ENCODE data around the gene CFAP69. TPM values are rescaled to one million over a fixed set of nuclear protein-coding genes. Genes with fewer than 3 reads are reported as not detected.

The CFAP69 gene
- total RNA-seq, 1 experiment from 2014 or later: 2.4 TPM

GRCh38 chr7:90272242-90272641 lies 27.3 kb downstream of the CFAP69 start:
- DNase-seq (ENCODE audit: low spot score): no peak
- intact Hi-C loops (cut with micrococcal nuclease; ENCODE audit: unreplicated experiment): no loop called here
- POLR2A ChIA-PET (ENCODE audit: low non-redundant PET): no interaction called here
- no TSS peak for BruUV-seq (replicated peaks)
- no peaks in the 10 kb centered on the region for H3K27me3 ChIP-seq (replicated peaks; ENCODE audit: insufficient read depth, low read depth, low read length, poor library complexity)
- no peak overlapping the region for H3K4me3 ChIP-seq (ENCODE audit: low read depth, low read length, poor library complexity, severe bottlenecking)
- H3K36me3 ChIP-seq (ENCODE audit: insufficient read depth, low read length, poor library complexity, severe bottlenecking): no peaks in the 10 kb centered on the region
- TF ChIP-seq, protein P1, sequence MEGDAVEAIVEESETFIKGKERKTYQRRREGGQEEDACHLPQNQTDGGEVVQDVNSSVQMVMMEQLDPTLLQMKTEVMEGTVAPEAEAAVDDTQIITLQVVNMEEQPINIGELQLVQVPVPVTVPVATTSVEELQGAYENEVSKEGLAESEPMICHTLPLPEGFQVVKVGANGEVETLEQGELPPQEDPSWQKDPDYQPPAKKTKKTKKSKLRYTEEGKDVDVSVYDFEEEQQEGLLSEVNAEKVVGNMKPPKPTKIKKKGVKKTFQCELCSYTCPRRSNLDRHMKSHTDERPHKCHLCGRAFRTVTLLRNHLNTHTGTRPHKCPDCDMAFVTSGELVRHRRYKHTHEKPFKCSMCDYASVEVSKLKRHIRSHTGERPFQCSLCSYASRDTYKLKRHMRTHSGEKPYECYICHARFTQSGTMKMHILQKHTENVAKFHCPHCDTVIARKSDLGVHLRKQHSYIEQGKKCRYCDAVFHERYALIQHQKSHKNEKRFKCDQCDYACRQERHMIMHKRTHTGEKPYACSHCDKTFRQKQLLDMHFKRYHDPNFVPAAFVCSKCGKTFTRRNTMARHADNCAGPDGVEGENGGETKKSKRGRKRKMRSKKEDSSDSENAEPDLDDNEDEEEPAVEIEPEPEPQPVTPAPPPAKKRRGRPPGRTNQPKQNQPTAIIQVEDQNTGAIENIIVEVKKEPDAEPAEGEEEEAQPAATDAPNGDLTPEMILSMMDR (conservative IDR thresholded peaks at IDR 0.05; ENCODE audit: low read depth, low read length): no peak
- no peak for TF ChIP-seq EZH2 (IDR thresholded peaks at IDR 0.05; ENCODE audit: borderline replicate concordance, low read depth, low read length, poor library complexity, severe bottlenecking)
- no peaks in the 10 kb centered on the region for H3K9me3 ChIP-seq (ENCODE audit: low read depth, low read length, poor library complexity, severe bottlenecking)
- CTCF ChIA-PET: no interaction called here
- no peak overlapping the region for H3K27ac ChIP-seq (ENCODE audit: low read depth, low read length, poor library complexity, severe bottlenecking)
- peaks cover 16% of the 10 kb centered on the region for H3K4me1 ChIP-seq (ENCODE audit: insufficient read depth, low read length, poor library complexity, severe bottlenecking)

- TF ChIP-seq, protein P1 (conservative IDR thresholded peaks at IDR 0.05; ENCODE audit: low read depth, low read length): no peak
- TF ChIP-seq EZH2 (IDR thresholded peaks at IDR 0.05; ENCODE audit: borderline replicate concordance, low read depth, low read length, poor library complexity, severe bottlenecking): no peak
- Histone ChIP-seq H3K36me3 (ENCODE audit: insufficient read depth, low read length, poor library complexity, severe bottlenecking) (no peaks in the 10 kb centered on the region), H3K27ac (ENCODE audit: low read depth, low read length, poor library complexity, severe bottlenecking) (no peak overlapping the region), H3K27me3 (replicated peaks; ENCODE audit: insufficient read depth, low read depth, low read length, poor library complexity) (no peaks in the 10 kb centered on the region), H3K4me3 (ENCODE audit: low read depth, low read length, poor library complexity, severe bottlenecking) (no peak overlapping the region), H3K4me1 (ENCODE audit: insufficient read depth, low read length, poor library complexity, severe bottlenecking) (peaks cover 9% of the 10 kb centered on the region), H3K9me3 (ENCODE audit: low read depth, low read length, poor library complexity, severe bottlenecking) (no peaks in the 10 kb centered on the region)
- POLR2A ChIA-PET (ENCODE audit: low non-redundant PET): interaction anchor here (0.6 kb wide), 1 partner anchor 42 kb away, joined by 3 read pairs; no protein-coding TSS in a partner anchor
- intact Hi-C loops (cut with micrococcal nuclease; ENCODE audit: unreplicated experiment): no loop called here
- BruUV-seq (replicated peaks): no TSS peak
- CTCF ChIA-PET: no interaction called here
- no peak for DNase-seq (ENCODE audit: low spot score)
These were observed 29.2 kb downstream of the CFAP69 start for GRCh38 chr7:90274161-90274560.

DNA sequence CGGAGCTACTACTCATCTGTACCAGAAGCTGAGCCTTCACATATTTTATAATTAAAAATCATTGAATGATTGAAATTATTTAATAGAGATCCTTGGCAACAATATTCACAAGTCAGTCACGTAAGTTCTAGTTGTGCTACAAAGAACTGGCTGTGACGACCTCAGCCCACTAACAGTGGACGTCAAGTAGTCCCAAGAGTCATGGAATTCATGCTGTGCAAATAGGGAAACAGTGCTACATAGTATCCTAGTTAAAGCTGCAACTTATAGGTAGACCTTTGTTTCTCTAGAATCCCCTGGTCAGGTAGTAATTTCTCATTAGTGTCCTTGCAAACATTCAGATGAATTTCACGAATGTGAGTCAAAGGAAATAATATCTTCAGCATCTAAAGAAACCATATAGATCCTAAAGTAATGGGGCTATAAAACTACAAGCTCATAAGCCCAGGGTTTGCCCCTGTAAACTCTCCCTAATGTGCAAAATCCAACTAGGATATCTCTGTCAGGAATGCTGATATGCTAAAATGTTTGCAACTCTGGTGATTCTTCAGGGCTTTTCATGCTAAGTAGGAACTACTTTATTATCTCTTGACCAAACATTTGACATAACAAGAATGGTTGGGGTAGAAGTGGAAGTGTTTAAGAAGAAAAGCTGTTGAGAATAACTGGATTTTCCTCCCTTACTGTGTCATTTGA lies 31.2 kb downstream of the CFAP69 start:
- ChIA-PET CTCF (no interaction called here), POLR2A (ENCODE audit: low non-redundant PET) (no interaction called here)
- H3K27me3 ChIP-seq (replicated peaks; ENCODE audit: insufficient read depth, low read depth, low read length, poor library complexity): no peaks in the 10 kb centered on the region
- no peaks in the 10 kb centered on the region for H3K36me3 ChIP-seq (ENCODE audit: insufficient read depth, low read length, poor library complexity, severe bottlenecking)
- no peak overlapping the region for H3K4me3 ChIP-seq (ENCODE audit: low read depth, low read length, poor library complexity, severe bottlenecking)
- no peak overlapping the region for H3K27ac ChIP-seq (ENCODE audit: low read depth, low read length, poor library complexity, severe bottlenecking)
- intact Hi-C loops (cut with micrococcal nuclease; ENCODE audit: unreplicated experiment): no loop called here
- DNase-seq (ENCODE audit: low spot score): no peak
- peaks cover 9% of the 10 kb centered on the region for H3K4me1 ChIP-seq (ENCODE audit: insufficient read depth, low read length, poor library complexity, severe bottlenecking)
- no peaks in the 10 kb centered on the region for H3K9me3 ChIP-seq (ENCODE audit: low read depth, low read length, poor library complexity, severe bottlenecking)
- TF ChIP-seq, protein P1 (conservative IDR thresholded peaks at IDR 0.05; ENCODE audit: low read depth, low read length): no peak
- no peak for TF ChIP-seq EZH2 (IDR thresholded peaks at IDR 0.05; ENCODE audit: borderline replicate concordance, low read depth, low read length, poor library complexity, severe bottlenecking)
- no TSS peak for BruUV-seq (replicated peaks)
